HG03558 (cell line): ENCODE data around the gene FUT2.
"Not testable (repeated sequence)": the region's sequence is repeated elsewhere in the genome, so short reads cannot be mapped to it uniquely, and the experiment has no call there.

ENCODE experiments used
- ATAC-seq: cut with Tn5 transposase; IDR thresholded peaks from one replicate; pipeline ENCODE4 v1.9.1; 2021; ENCODE audit warnings: moderate number of reproducible peaks; ENCODE audit not compliant: unreplicated experiment; ENCODE audit errors: extremely low read depth

FUT2 gene

DNA sequence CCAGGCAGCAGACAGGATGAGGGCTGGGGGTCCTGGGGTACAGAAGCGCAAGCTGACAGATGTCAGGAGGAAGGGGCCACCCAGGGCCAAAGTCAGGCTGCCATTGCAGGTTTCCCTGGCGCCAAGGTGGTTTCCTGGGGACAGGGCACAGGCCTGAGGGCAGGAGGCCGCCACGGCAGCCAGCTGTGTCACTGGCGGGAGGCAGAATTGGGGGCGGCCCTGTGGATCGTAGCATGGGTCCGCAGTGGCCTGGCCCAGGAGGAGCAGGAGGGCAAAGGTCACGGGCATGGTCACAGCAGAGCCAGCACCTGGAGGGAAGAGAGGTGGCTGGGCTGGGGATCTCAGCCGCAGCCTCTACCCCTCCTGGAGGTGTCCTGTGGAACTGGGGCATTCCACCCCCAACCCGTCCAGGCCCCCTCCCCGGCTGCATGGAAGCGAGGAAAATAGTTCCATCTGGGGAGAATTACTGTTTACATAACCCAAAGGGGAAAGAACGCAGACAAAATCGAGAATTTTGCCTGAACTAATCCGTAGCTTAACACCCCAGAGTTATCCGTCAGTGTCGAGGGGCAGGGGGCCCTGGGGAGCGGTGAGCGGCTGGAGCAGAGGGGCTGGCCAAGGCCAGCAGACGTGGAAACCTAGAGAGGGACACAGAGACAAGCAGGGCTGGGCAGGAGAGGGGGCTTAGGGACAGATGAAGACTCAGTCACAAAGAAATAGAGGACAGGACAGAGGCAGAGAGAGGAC, 24.9 kb upstream of the FUT2 start:
- ATAC-seq, result no peak

DNA sequence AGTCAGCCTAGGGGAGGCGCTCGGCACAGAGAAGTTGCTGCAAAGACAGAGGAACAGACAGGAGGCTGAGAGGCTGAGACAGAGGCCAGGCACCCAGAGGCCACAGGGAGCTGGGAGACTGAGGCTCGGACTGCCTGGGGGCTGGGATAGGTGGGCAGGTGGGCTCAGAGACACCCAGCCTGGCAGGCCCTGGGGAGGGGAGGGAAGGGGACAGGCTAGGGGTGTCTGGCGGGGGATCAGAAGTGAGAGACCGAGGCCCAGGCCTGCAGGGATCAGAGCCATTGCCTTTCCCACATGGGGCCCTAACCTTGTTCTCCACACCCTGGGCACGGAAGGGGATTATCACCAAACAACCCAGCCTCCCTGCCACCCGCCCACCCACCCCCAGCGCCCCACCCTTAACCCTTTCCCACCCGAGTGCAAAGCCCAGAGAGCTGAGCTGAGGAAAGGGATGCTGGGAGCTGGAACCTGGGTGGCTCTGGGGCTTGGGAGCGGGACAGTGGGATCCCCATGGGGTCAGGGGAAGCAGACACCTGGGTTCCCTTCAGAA, 24.2 kb upstream of the FUT2 start:
- ATAC-seq, result no peak

DNA sequence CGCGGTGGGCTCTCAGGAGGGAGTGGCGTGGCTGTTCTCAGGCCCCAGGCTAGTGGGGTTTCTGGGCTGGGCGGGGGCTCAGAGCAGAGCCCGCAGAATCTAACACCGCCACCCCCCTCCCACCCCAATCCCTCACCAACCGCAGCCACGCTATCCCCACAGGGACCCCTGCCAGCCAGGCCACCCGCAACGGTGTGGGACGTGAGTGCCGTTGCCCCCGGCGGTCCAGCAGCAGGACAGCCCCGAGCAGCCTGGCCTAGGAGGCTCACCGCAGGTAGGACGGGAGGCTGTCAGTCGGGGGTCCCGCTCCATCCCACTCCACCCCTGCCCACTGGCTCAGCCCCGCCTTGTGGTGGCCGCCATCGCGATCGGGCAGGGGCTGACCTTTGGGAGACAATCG, 22.8 kb upstream of the FUT2 start, which contains the start of gene NTN5:
NTN5 (minus strand) TSS at position 24 of the 400 bp plus-strand sequence. CDS start 2,031 bp downstream, outside the sequence.
- ATAC-seq, result no peak

- no peak for ATAC-seq
These were observed 22.2 kb upstream of the FUT2 start for GRCh38 chr19:48673436-48674100.

DNA sequence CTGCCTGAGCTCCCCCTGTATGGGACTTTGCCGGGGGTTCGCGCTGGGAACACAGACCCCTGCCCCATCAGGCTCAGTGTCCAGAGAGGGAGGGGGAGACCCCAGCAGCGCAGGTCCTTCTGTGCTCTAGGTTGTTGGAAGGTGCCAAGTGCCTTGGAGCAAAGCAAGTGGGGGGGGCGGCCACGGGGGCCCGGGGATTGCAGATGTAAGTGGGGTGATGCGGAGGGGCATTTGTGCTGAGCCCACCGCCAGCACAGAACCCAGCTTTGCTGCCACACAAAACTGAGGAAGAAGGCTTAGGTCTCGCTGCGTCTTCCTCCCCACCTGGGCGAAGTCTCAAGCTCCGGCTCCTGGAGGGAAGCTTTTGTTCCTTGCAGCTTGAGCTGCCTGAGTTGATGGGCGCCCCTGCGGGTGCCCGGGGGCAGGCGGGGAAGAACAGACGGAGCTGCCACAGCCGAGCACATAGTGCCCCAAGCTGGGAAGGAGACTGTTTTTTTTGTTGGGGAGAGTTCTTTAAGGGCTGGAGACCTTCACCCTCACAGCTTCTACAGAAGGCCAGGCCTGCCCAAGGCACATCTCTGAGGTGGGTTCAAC, 21.5 kb upstream of the FUT2 start:
- ATAC-seq, result no peak

GRCh38 chr19:48674921-48675824, 20.6 kb upstream of the FUT2 start:
- ATAC-seq, result no peak

GRCh38 chr19:48676487-48676886, 19.3 kb upstream of the FUT2 start:
- ATAC-seq, result no peak

- ATAC-seq, result no peak
These were observed 18.9 kb upstream of the FUT2 start for GRCh38 chr19:48676887-48677286.

DNA sequence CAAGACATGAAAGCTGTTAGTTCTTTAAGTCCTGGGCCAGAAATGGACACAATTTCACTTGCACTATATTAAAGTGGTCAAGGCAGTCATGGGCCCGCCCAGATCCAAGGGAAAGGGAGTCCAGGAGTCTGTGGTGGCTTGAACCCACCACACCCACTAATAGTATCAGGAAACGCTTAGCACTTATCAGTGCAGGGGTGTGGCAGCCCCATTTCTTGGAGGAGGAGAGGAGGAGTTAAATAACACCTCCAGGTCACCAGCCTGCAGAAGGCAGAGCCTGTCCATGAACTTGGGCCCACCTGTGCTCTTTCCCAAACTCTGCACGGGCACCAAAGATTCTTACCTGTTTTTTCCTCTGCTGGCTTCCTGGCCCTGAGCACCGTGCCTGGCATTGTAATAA, 17.6 kb upstream of the FUT2 start:
- no peak for ATAC-seq

DNA sequence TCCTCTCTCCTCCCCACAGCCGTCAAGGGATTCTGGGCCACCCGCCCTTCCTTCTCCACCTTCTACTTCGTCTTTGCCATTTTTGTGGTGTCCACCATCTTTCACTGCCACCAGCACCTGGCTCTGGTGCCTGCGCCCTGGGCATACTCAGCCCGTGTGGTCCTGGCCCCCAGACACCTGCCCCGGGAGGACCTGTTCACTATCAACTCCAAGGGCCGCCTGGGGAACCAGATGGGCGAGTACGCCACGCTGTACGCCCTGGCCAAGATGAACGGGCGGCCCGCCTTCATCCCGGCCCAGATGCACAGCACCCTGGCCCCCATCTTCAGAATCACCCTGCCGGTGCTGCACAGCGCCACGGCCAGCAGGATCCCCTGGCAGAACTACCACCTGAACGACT, 15.8 kb upstream of the FUT2 start:
- not testable (repeated sequence) for ATAC-seq

- no peak for ATAC-seq
These were observed 15.2 kb upstream of the FUT2 start for GRCh38 chr19:48680436-48681126.

GRCh38 chr19:48681127-48681470, 14.7 kb upstream of the FUT2 start:
- ATAC-seq, result no peak

DNA sequence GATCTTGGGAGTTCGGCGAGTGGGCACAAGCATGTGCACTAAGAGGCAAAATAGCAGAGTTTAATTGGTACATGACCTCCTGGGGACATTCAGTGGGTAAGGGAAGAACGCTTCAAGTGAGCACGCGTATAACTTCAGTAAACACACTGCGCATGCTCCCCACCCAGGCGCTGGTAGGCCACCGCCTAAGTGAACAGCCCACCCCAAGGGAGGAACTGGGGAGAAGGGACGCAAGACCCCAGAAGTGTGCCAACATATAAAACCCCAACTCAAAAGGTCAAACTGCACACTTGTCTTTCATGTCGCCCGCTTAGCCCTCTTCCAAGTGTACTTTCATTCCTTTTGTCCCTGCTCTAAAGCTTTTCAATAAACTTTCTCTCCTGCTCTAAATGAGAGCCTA, 12.4 kb upstream of the FUT2 start:
- ATAC-seq, result no peak

- no peak for ATAC-seq
These were observed 10.2 kb upstream of the FUT2 start for GRCh38 chr19:48685583-48685982.

DNA sequence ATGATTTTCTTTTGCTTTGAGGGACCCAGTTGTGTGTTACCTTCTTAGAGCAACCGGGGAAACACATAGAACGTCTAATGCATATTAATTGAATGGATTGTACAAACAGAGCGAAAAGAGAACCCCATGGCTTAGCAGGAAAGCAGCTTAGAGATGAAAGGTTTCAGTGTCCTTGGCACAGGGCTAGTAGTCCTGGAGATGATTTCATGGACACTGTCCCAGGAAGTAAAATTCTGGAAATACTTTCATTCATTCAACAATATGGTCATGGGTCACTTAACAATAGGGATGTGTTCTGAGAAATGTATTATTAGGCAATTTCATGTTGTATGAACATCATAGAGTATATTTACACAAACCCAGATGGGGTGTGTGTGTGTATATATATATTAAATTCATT, 9.7 kb upstream of the FUT2 start:
- ATAC-seq, result no peak

DNA sequence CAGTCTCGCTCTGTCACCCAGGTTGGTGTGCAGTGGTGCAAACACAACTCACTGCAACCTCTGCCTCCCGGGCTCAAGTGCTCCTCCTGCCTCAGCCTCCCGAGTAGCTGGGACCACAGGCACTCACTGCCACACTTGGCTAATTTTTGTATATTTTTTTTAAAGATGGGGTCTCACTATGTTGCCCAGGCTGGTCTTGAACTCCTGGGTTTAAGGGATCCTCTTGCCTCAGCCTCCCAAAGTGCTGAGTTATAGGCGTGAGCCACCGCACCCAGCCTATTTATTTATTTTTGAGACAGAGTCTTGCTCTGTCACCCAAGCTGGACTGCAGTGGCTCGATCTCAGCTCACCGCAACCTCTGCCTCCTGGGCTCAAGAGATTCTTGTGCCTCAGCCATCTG, 9.1 kb upstream of the FUT2 start:
- ATAC-seq, result not testable (repeated sequence)

GRCh38 chr19:48687776-48688175, 8.0 kb upstream of the FUT2 start:
- no peak for ATAC-seq

DNA sequence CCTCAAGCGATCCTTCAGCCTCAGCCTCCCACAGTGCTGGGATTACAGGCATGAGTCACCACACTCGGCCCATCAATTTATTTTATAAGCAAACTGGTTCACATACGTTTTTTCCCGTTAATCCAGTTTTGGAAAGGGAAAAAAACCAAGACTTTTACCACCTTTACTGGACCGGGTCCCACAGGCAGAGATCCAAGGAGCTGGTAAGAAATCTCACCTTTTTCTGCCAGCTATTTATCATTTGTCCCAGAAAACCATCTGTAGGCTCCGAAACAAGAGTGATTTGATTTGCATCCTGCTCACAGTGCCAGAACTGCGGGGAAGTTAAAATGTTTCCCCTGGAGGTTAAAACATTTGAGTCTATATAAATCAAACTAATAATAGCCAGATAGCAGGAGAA, 6.3 kb upstream of the FUT2 start:
- no peak for ATAC-seq

- ATAC-seq, result not testable (repeated sequence)
These were observed 2.1 kb upstream of the FUT2 start for GRCh38 chr19:48693629-48694028.
